ENCODE measurements around the gene JUNB. TPM values are rescaled to one million over a fixed set of nuclear protein-coding genes. Genes with fewer than 3 reads are reported as not detected.

JUNB gene
- total and polyA plus RNA-seq, 2 of the 4 experiments (the other 2 are of a cell fraction) = 20.8 to 109 TPM

- H3K23ac ChIP-seq (ENCODE audit: low read depth, low read length) = peak overlapping the region; percentile 94
- ChIA-PET CTCF (interaction anchor here (0.7 to 1.0 kb wide), 2 partner anchors 35 to 47 kb away, joined by 3 read pairs; no protein-coding TSS in a partner anchor), POLR2A (ENCODE audit: unreplicated experiment) (interaction anchor here (0.8 kb wide), 1 partner anchor 9 kb away, joined by 3 read pairs; the partner anchor contains the start of gene JUNB)
- H3K56ac ChIP-seq (ENCODE audit: extremely low read depth, insufficient read depth, low read length) = no peak overlapping the region
- no peaks in the 10 kb centered on the region for H3K27me3 ChIP-seq (ENCODE audit: control insufficient read depth, insufficient read depth, low read length)
- H3K18ac ChIP-seq (ENCODE audit: low read depth, low read length) = peak overlapping the region; percentile 45; the same call in 1 of the 2 replicates
- BruUV-seq (replicated peaks) = no TSS peak
- peak overlapping the region; percentile 78 for H3K27ac ChIP-seq (ENCODE audit: insufficient read depth, low read length)
- H2BK5ac ChIP-seq (ENCODE audit: low read depth, low read length, poor library complexity, severe bottlenecking) = peak overlapping the region; percentile 44
- H2BK20ac ChIP-seq (ENCODE audit: low read depth, low read length) = no peak overlapping the region
- TF ChIP-seq BHLHE40 (IDR thresholded peaks at IDR 0.05; ENCODE audit: low read depth, low read length) = no peak
- TF ChIP-seq CHD1 (IDR thresholded peaks at IDR 0.05; ENCODE audit: low read depth, low read length) = no peak
- TF ChIP-seq NFE2L2 (IDR thresholded peaks at IDR 0.05; ENCODE audit: low read depth, low read length) = no peak
- no peak for TF ChIP-seq SMC3 (IDR thresholded peaks at IDR 0.05; ENCODE audit: low read depth, low read length)
- no peak for TF ChIP-seq RCOR1 (IDR thresholded peaks at IDR 0.05; ENCODE audit: insufficient replicate concordance, low read length)
- TF ChIP-seq MAFK (IDR thresholded peaks at IDR 0.05; ENCODE audit: low read depth, low read length) = no peak
- TF ChIP-seq POLR2A (IDR thresholded peaks at IDR 0.05; ENCODE audit: low read depth, low read length) = no peak
- TF ChIP-seq CTCF (conservative IDR thresholded peaks at IDR 0.05; ENCODE audit: low read depth, low read length) = no peak
- TF ChIP-seq MXI1 (IDR thresholded peaks at IDR 0.05; ENCODE audit: borderline replicate concordance, low read depth, low read length) = no peak
- TF ChIP-seq, protein P1, sequence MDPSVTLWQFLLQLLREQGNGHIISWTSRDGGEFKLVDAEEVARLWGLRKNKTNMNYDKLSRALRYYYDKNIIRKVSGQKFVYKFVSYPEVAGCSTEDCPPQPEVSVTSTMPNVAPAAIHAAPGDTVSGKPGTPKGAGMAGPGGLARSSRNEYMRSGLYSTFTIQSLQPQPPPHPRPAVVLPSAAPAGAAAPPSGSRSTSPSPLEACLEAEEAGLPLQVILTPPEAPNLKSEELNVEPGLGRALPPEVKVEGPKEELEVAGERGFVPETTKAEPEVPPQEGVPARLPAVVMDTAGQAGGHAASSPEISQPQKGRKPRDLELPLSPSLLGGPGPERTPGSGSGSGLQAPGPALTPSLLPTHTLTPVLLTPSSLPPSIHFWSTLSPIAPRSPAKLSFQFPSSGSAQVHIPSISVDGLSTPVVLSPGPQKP (IDR thresholded peaks at IDR 0.05; ENCODE audit: borderline replicate concordance, low read depth, low read length) = no peak
- no peak for TF ChIP-seq RFX5 (IDR thresholded peaks at IDR 0.05; ENCODE audit: low read depth, low read length)
- peak overlapping the region; percentile 88 for H2AK9ac ChIP-seq (replicated peaks; ENCODE audit: low read depth, low read length, poor library complexity)
- H4K20me1 ChIP-seq (ENCODE audit: insufficient read depth, low read length) = no peaks in the 10 kb centered on the region
- intact Hi-C loops (cut with micrococcal nuclease) (no loop called here), dilution Hi-C loops (cut with HindIII; ENCODE audit: low sequenced_read_pairs, unreplicated experiment) (no loop called here), in situ Hi-C loops (cut with MboI; ENCODE audit: low sequenced_read_pairs) (loop anchor here (5.0 kb wide), 1 partner anchor 34 kb away; no protein-coding TSS in a partner anchor)
- H4K91ac ChIP-seq (ENCODE audit: insufficient read depth, low read depth, low read length) = peak overlapping the region; percentile 35; the same call in 1 of the 2 replicates
- 1% methylated on average over 14 of the region's 38 CpGs; no CpG with 5 or more reads in 1 of the 2 experiments for WGBS, 2 experiments (ENCODE audit: extremely low coverage in 2 of 2, insufficient read length in 1 of 2)
- peak overlapping the region; percentile 90 for H3K4me3 ChIP-seq (ENCODE audit: insufficient read depth, low read depth, low read length)
- H3K36me3 ChIP-seq (ENCODE audit: control insufficient read depth, insufficient read depth, low read length) = peaks cover 9% of the 10 kb centered on the region
- peak overlapping the region; percentile 92 for H3K14ac ChIP-seq (replicated peaks; ENCODE audit: low read depth, low read length)
- peaks cover 4 to 22% of the 10 kb centered on the region in 2 experiments; a peak in 3 of 4 replicates for H3K79me1 ChIP-seq (ENCODE audit: low read depth in 1 of 2, low read length in 2 of 2)
- peak overlapping the region; percentile 98 for H2AFZ ChIP-seq (replicated peaks; ENCODE audit: low read length, poor library complexity)
- H3K9ac ChIP-seq (ENCODE audit: low read depth, low read length) = peak overlapping the region; percentile 95
- no peak overlapping the region for H2BK120ac ChIP-seq (ENCODE audit: low read depth, low read length)
- H2BK15ac ChIP-seq (ENCODE audit: low read depth, low read length) = no peak overlapping the region
- no peak for DNase-seq
- peaks cover 2% of the 10 kb centered on the region; the same call in 1 of the 2 replicates for H3K9me1 ChIP-seq (ENCODE audit: insufficient read depth, low read length)
- H4K5ac ChIP-seq (ENCODE audit: low read depth, low read length) = peak overlapping the region; percentile 50; the same call in 1 of the 2 replicates
- peak; percentile 26 for ATAC-seq (ENCODE audit: low read depth)
- H3K4me2 ChIP-seq (ENCODE audit: low read depth, low read length) = peak overlapping the region; percentile 92
- no peaks in the 10 kb centered on the region for H3K9me3 ChIP-seq (ENCODE audit: control insufficient read depth, insufficient read depth, low read length)
- peak overlapping the region; percentile 57 for H3K4ac ChIP-seq (ENCODE audit: low read depth, low read length)
- H3K4me1 ChIP-seq (ENCODE audit: control insufficient read depth, insufficient read depth, low read length) = peaks cover 6% of the 10 kb centered on the region
- peak overlapping the region; percentile 76 for H2AK5ac ChIP-seq (ENCODE audit: low read depth, low read length)
- peak overlapping the region; percentile 82 to 92; a peak in 2 of 4 replicates for H4K8ac ChIP-seq (ENCODE audit: low read depth in 2 of 2, low read length in 2 of 2)
Measured at GRCh38 chr19:12800923-12801465, 9.7 kb downstream of the JUNB start.

All from IMR-90 (cell line).